ENCODE measurements around the gene PPFIA3.

Gene PPFIA3

DNA sequence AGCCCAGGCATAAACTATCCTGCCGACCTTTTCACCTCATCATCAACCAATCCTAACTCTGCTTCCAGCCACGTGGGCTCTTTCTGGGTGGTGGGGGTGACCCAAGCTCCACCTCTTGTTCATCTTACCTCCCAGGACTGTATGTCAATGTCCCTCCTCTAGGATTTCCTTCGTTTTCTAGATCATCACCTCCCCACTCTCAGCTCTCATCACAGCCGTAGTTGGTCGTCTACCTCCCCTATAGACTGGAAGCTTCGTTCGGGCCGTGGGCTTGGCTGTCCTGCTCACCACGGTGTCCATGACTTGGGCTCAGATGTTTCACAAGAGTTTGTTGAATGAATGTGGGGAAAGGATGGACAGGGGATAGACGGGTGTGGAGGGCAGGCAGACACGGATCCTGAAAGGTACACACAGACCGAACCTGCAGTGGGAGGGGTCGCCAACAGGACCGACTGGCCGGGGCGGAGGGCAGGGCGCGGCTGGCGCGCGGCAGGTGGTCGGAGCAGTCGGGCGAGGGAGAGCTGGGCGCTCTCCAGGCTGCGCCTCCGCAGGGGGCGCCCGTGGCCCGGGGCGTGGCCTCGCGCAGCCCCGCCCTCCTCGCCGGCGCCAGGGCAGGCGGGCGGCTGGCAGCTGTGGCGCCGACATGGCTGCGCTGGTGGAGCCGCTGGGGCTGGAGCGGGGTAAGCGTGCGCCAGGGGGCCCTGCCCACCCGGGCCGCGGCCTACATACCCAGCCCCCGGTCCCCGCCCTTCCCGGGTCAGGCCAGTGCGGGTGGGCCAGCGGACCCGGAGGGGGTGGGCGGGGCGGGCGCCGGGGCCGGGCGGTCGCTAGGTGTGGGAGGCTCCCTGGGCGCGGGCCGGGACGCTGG is 5.3 kb upstream of the PPFIA3 start, which contains the start of gene LIN7B:
LIN7B (plus strand) TSS at position 609 of the 868 bp plus-strand sequence; CDS start at position 644, 35 bp downstream.
- H3K36me3 ChIP-seq (ENCODE audit: control insufficient read depth in 1 of 2, insufficient read depth in 2 of 2, low read depth in 1 of 2, low read length in 2 of 2): peaks cover 10 to 15% of the 10 kb centered on the region in 2 experiments
- H3K9ac ChIP-seq (ENCODE audit: low read length): peak within 1 kb of the TSS; percentile 80
- H3K4ac ChIP-seq (ENCODE audit: low read depth in 1 of 2, low read length in 2 of 2): peak within 1 kb of the TSS; percentile 24 to 80
- H3K27me3 ChIP-seq (ENCODE audit: control insufficient read depth in 1 of 2, insufficient read depth in 1 of 2, low read length in 2 of 2): no peaks in the 10 kb centered on the region
- no peak within 1 kb of the TSS for H2BK5ac ChIP-seq (ENCODE audit: low read depth, low read length, poor library complexity, severe bottlenecking)
- peak within 1 kb of the TSS in 1 of 2 experiments; percentile 96 for H3K14ac ChIP-seq (ENCODE audit: low read length in 2 of 2)
- H2AK5ac ChIP-seq (ENCODE audit: low read length, severe bottlenecking): no peak within 1 kb of the TSS
- H3K27ac ChIP-seq (ENCODE audit: low read length, poor library complexity, severe bottlenecking): no peak within 1 kb of the TSS
- H2BK15ac ChIP-seq (ENCODE audit: low read depth, poor library complexity, severe bottlenecking): peak within 1 kb of the TSS; percentile 97
- H3K4me2 ChIP-seq (ENCODE audit: low read length, poor library complexity, severe bottlenecking): peak within 1 kb of the TSS; percentile 94
- peak within 1 kb of the TSS; percentile 84 to 85 for H3K4me3 ChIP-seq (ENCODE audit: insufficient read depth in 1 of 2, low read depth in 1 of 2, low read length in 2 of 2)
- WGBS: 3% methylated on average over 43 of the region's 66 CpGs
- H4K8ac ChIP-seq (ENCODE audit: low read length): no peak within 1 kb of the TSS
- peak within 1 kb of the TSS; percentile 30 for H2BK120ac ChIP-seq (ENCODE audit: low read depth, low read length)
- no peak within 1 kb of the TSS for H4K91ac ChIP-seq (ENCODE audit: low read length)
- peaks cover 6% of the 10 kb centered on the region for H3K79me1 ChIP-seq (replicated peaks; ENCODE audit: low read length, poor library complexity, severe bottlenecking)
- H3K9me3 ChIP-seq (ENCODE audit: control insufficient read depth, low read length): no peaks in the 10 kb centered on the region
- H2BK12ac ChIP-seq (ENCODE audit: low read length in 2 of 2): peak within 1 kb of the TSS in 1 of 2 experiments; percentile 81
- H3K23ac ChIP-seq (ENCODE audit: low read length in 2 of 2): peak within 1 kb of the TSS in 1 of 2 experiments; percentile 46
- H2AFZ ChIP-seq (ENCODE audit: low read depth, low read length): peak within 1 kb of the TSS; percentile 90
- DNase-seq: peak; percentile 57
- peaks cover 19% of the 10 kb centered on the region for H3K4me1 ChIP-seq (ENCODE audit: control insufficient read depth, insufficient read depth, low read depth, low read length)
- H3K18ac ChIP-seq (ENCODE audit: low read depth in 1 of 2, low read length in 2 of 2): peak within 1 kb of the TSS; percentile 63 to 93

- peak; percentile 58 for DNase-seq
- H3K27ac ChIP-seq (ENCODE audit: low read length, poor library complexity, severe bottlenecking): no peak overlapping the region
Observed at GRCh38 chr19:49114630-49115363, 4.5 kb upstream of the PPFIA3 start.

GRCh38 chr19:49116544-49116943 is 2.8 kb upstream of the PPFIA3 start:
- Histone ChIP-seq H4K8ac (ENCODE audit: low read length) (no peak overlapping the region), H3K18ac (ENCODE audit: low read depth in 1 of 2, low read length in 2 of 2) (no peak overlapping the region), H3K4me2 (ENCODE audit: low read length, poor library complexity, severe bottlenecking) (no peak overlapping the region)

More at GRCh38 chr19:49114630-49115363, 4.5 kb upstream of the PPFIA3 start:
- peak overlapping the region in 1 of 2 experiments; percentile 96 for H3K14ac ChIP-seq (ENCODE audit: low read length in 2 of 2)
- no peak overlapping the region for H2AK5ac ChIP-seq (ENCODE audit: low read length, severe bottlenecking)
- no peaks in the 10 kb centered on the region for H3K27me3 ChIP-seq (ENCODE audit: control insufficient read depth in 1 of 2, insufficient read depth in 1 of 2, low read length in 2 of 2)
- peaks cover 5% of the 10 kb centered on the region for H3K79me1 ChIP-seq (replicated peaks; ENCODE audit: low read length, poor library complexity, severe bottlenecking)
- no peak overlapping the region for H4K8ac ChIP-seq (ENCODE audit: low read length)
- H4K91ac ChIP-seq (ENCODE audit: low read length): no peak overlapping the region
- no peak overlapping the region for H2BK5ac ChIP-seq (ENCODE audit: low read depth, low read length, poor library complexity, severe bottlenecking)
- peak overlapping the region; percentile 94 for H3K4me2 ChIP-seq (ENCODE audit: low read length, poor library complexity, severe bottlenecking)
- peaks cover 25% of the 10 kb centered on the region for H3K4me1 ChIP-seq (ENCODE audit: control insufficient read depth, insufficient read depth, low read depth, low read length)
- H2BK12ac ChIP-seq (ENCODE audit: low read length in 2 of 2): peak overlapping the region in 1 of 2 experiments; percentile 81
- peaks cover 2 to 9% of the 10 kb centered on the region in 2 experiments for H3K36me3 ChIP-seq (ENCODE audit: control insufficient read depth in 1 of 2, insufficient read depth in 2 of 2, low read depth in 1 of 2, low read length in 2 of 2)
- H3K9me3 ChIP-seq (ENCODE audit: control insufficient read depth, low read length): no peaks in the 10 kb centered on the region
- peak overlapping the region; percentile 24 to 80 for H3K4ac ChIP-seq (ENCODE audit: low read depth in 1 of 2, low read length in 2 of 2)
- H3K23ac ChIP-seq (ENCODE audit: low read length in 2 of 2): peak overlapping the region in 1 of 2 experiments; percentile 46
- peak overlapping the region; percentile 84 to 85 for H3K4me3 ChIP-seq (ENCODE audit: insufficient read depth in 1 of 2, low read depth in 1 of 2, low read length in 2 of 2)
- H3K9ac ChIP-seq (ENCODE audit: low read length): peak overlapping the region; percentile 80
- whole genome bisulfite sequencing: 11% methylated on average over 54 of the region's 68 CpGs
- H2AFZ ChIP-seq (ENCODE audit: low read depth, low read length): peak overlapping the region; percentile 90
- peak overlapping the region; percentile 63 to 93 for H3K18ac ChIP-seq (ENCODE audit: low read depth in 1 of 2, low read length in 2 of 2)
- H2BK120ac ChIP-seq (ENCODE audit: low read depth, low read length): peak overlapping the region; percentile 30
- H2BK15ac ChIP-seq (ENCODE audit: low read depth, poor library complexity, severe bottlenecking): peak overlapping the region; percentile 97

More at GRCh38 chr19:49116544-49116943, 2.8 kb upstream of the PPFIA3 start:
- 87% methylated on average over 1 of the region's 1 CpG for WGBS
- Histone ChIP-seq H3K36me3 (ENCODE audit: control insufficient read depth in 1 of 2, insufficient read depth in 2 of 2, low read depth in 1 of 2, low read length in 2 of 2) (peaks cover 0 to 6% of the 10 kb centered on the region in 2 experiments), H2AFZ (ENCODE audit: low read depth, low read length) (no peak overlapping the region), H2BK12ac (ENCODE audit: low read length in 2 of 2) (peak overlapping the region in 1 of 2 experiments; percentile 22), H2AK5ac (ENCODE audit: low read length, severe bottlenecking) (no peak overlapping the region), H3K9me3 (ENCODE audit: control insufficient read depth, low read length) (no peaks in the 10 kb centered on the region), H2BK15ac (ENCODE audit: low read depth, poor library complexity, severe bottlenecking) (no peak overlapping the region), H3K4me1 (ENCODE audit: control insufficient read depth, insufficient read depth, low read depth, low read length) (peaks cover 32% of the 10 kb centered on the region), H3K9ac (ENCODE audit: low read length) (no peak overlapping the region), H3K14ac (ENCODE audit: low read length in 2 of 2) (no peak overlapping the region), H3K4ac (ENCODE audit: low read depth in 1 of 2, low read length in 2 of 2) (no peak overlapping the region), H2BK5ac (ENCODE audit: low read depth, low read length, poor library complexity, severe bottlenecking) (no peak overlapping the region), H4K91ac (ENCODE audit: low read length) (no peak overlapping the region), H3K27ac (ENCODE audit: low read length, poor library complexity, severe bottlenecking) (no peak overlapping the region), H3K27me3 (ENCODE audit: control insufficient read depth in 1 of 2, insufficient read depth in 1 of 2, low read length in 2 of 2) (peaks cover 11% of the 10 kb centered on the region in 2 experiments), H2BK120ac (ENCODE audit: low read depth, low read length) (no peak overlapping the region), H3K79me1 (replicated peaks; ENCODE audit: low read length, poor library complexity, severe bottlenecking) (peaks cover 3% of the 10 kb centered on the region), H3K4me3 (ENCODE audit: insufficient read depth in 1 of 2, low read depth in 1 of 2, low read length in 2 of 2) (no peak overlapping the region), H3K23ac (ENCODE audit: low read length in 2 of 2) (no peak overlapping the region)
- no peak for DNase-seq
